Measurements from ENCODE around the gene UTP4.

Gene UTP4

DNA sequence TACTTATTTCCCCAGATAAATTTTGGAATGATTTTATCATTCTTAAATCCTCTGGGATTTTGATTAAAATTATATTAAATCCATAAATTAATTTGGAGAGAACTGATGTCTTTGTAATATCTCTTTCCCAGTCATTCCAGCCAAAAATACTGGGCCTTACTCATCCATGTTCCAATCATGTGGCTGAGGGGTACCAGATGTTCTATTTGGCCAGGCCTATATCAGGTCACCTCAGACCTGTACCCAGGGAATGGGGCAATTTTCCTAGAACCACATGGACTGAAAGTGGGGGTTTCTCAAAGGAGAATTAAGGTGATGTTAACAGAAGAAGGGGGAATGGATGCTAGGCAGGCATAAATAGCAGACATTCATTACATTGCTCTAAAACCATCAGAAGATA lies 62.0 kb downstream of the UTP4 start:
- TF ChIP-seq, protein P1, sequence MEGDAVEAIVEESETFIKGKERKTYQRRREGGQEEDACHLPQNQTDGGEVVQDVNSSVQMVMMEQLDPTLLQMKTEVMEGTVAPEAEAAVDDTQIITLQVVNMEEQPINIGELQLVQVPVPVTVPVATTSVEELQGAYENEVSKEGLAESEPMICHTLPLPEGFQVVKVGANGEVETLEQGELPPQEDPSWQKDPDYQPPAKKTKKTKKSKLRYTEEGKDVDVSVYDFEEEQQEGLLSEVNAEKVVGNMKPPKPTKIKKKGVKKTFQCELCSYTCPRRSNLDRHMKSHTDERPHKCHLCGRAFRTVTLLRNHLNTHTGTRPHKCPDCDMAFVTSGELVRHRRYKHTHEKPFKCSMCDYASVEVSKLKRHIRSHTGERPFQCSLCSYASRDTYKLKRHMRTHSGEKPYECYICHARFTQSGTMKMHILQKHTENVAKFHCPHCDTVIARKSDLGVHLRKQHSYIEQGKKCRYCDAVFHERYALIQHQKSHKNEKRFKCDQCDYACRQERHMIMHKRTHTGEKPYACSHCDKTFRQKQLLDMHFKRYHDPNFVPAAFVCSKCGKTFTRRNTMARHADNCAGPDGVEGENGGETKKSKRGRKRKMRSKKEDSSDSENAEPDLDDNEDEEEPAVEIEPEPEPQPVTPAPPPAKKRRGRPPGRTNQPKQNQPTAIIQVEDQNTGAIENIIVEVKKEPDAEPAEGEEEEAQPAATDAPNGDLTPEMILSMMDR (IDR thresholded peaks at IDR 0.05; ENCODE audit: control extremely low read depth, extremely low read depth, low read depth, missing control alignments) = no peak
- ChIA-PET POLR2A (no interaction called here), CTCF (interaction anchor here (1.0 to 1.9 kb wide), 2 partner anchors 12 to 14 kb away, joined by 3 to 7 read pairs; no protein-coding TSS in a partner anchor)
- no peak for DNase-seq (ENCODE audit: extremely low spot score)

- CTCF ChIA-PET = interaction anchor here (1.0 to 1.9 kb wide), 2 partner anchors 11 to 13 kb away, joined by 3 to 7 read pairs; no protein-coding TSS in a partner anchor
- POLR2A ChIA-PET = no interaction called here
- TF ChIP-seq, protein P1 (IDR thresholded peaks at IDR 0.05; ENCODE audit: control extremely low read depth, extremely low read depth, low read depth, missing control alignments) = no peak
- DNase-seq (ENCODE audit: extremely low spot score) = no peak
Measured at GRCh38 chr16:69195369-69196029, 63.0 kb downstream of the UTP4 start.

DNA sequence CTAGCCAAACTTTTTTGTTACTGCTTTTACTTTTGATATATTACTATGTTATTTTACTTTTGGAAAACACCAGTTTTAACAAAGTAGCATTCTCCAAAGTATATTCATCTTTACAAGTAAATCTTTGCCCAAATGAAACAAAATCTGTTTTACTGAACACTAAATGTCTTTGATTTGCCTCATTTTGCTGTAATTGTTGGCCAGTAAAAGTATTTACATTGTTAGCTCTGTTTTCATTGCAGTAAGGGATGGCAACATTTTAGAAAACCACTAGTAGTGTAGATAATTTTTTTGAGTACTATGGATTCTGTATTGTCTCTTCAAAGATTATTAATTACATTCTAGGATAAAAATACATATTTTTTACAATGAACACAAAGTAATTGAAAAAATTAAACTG lies 65.1 kb downstream of the UTP4 start:
- ChIA-PET CTCF (no interaction called here), POLR2A (no interaction called here)
- no peak for DNase-seq (ENCODE audit: extremely low spot score)
- TF ChIP-seq, protein P1 (IDR thresholded peaks at IDR 0.05; ENCODE audit: control extremely low read depth, extremely low read depth, low read depth, missing control alignments) = no peak

GRCh38 chr16:69199382-69199781 lies 66.9 kb downstream of the UTP4 start:
- TF ChIP-seq, protein P1 (IDR thresholded peaks at IDR 0.05; ENCODE audit: control extremely low read depth, extremely low read depth, low read depth, missing control alignments) = no peak
- CTCF ChIA-PET = interaction anchor here (1.4 kb wide), 1 partner anchor 10 kb away, joined by 3 read pairs; no protein-coding TSS in a partner anchor
- POLR2A ChIA-PET = no interaction called here
- no peak for DNase-seq (ENCODE audit: extremely low spot score)

DNA sequence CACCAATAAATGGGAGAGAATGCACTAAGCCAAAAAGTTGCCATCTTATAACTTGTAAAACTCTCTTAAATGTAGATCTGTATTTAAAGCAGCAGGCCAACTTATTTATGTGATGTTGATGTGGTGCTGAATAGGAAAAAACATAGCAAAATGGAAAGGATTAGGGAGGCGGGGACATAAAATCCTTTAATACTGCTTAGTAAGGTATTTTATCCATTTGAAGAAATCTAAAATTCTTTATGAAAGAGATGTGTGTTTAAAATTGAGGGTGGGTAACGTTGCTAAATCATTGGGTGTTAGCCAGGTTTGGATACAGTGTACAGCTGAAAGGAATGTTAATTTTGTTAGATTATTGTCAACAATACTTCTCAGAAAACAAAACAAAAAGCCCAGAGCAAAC lies 68.8 kb downstream of the UTP4 start:
- POLR2A ChIA-PET = no interaction called here
- TF ChIP-seq, protein P1 (IDR thresholded peaks at IDR 0.05; ENCODE audit: control extremely low read depth, extremely low read depth, low read depth, missing control alignments) = no peak
- CTCF ChIA-PET = no interaction called here
- no peak for DNase-seq (ENCODE audit: extremely low spot score)

GRCh38 chr16:69201787-69202186 lies 69.3 kb downstream of the UTP4 start:
- POLR2A ChIA-PET = no interaction called here
- TF ChIP-seq, protein P1 (IDR thresholded peaks at IDR 0.05; ENCODE audit: control extremely low read depth, extremely low read depth, low read depth, missing control alignments) = no peak
- no peak for DNase-seq (ENCODE audit: extremely low spot score)
- CTCF ChIA-PET = interaction anchor here (1.2 kb wide), 1 partner anchor 10 kb away, joined by 3 read pairs; no protein-coding TSS in a partner anchor

All from GM10248 (cell line).